C4-2B (cell line): ENCODE measurements around the gene TP73.
"Not testable (repeated sequence)": the region's sequence is repeated elsewhere in the genome, so short reads cannot be mapped to it uniquely, and the experiment has no call there.

ENCODE experiments used
- H3K27ac ChIP-seq: fragments of 450-650 bp; 2 replicates; pipeline ENCODE4 v1.5.1; 2017
- ZFX ChIP-seq: fragments of 450-650 bp; IDR thresholded peaks from 2 replicates; pipeline ENCODE4 v1.6.1; 2017
- TF ChIP-seq, protein P1 (sequence below): fragments of 450-650 bp; conservative IDR thresholded peaks from 2 replicates; pipeline ENCODE4 v1.5.1; 2017; ENCODE audit warnings: mild to moderate bottlenecking

TP73 gene

DNA sequence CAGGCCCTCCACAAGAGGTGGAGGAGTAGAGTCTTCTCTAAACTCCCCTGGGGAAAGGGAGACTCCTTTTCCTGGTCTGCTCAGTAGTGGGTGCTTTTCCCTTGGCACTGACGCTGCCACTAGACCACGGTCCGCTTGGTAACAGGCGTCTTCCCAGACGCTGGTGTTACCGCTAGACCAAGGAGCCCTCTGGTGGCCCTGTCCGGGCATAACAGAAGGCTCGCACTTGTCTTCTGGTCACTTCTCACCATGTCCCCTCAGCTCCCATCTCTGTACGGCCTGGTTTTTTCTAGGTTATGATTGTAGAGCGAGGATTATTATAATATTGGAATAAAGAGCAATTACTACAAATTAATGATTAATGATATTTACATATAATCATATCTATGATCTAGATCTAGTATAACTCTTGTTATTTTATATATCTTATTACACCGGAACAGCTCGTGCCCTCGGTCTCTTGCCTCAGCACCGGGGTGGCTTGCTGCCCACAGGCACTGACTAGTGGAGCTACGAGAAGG lies 31.1 kb upstream of the TP73 start:
- TF ChIP-seq, protein P1, sequence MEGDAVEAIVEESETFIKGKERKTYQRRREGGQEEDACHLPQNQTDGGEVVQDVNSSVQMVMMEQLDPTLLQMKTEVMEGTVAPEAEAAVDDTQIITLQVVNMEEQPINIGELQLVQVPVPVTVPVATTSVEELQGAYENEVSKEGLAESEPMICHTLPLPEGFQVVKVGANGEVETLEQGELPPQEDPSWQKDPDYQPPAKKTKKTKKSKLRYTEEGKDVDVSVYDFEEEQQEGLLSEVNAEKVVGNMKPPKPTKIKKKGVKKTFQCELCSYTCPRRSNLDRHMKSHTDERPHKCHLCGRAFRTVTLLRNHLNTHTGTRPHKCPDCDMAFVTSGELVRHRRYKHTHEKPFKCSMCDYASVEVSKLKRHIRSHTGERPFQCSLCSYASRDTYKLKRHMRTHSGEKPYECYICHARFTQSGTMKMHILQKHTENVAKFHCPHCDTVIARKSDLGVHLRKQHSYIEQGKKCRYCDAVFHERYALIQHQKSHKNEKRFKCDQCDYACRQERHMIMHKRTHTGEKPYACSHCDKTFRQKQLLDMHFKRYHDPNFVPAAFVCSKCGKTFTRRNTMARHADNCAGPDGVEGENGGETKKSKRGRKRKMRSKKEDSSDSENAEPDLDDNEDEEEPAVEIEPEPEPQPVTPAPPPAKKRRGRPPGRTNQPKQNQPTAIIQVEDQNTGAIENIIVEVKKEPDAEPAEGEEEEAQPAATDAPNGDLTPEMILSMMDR = peak; percentile 84
- H3K27ac ChIP-seq = not testable (repeated sequence)

GRCh38 chr1:3622102-3622501 lies 30.2 kb upstream of the TP73 start:
- H3K27ac ChIP-seq = not testable (repeated sequence)

DNA sequence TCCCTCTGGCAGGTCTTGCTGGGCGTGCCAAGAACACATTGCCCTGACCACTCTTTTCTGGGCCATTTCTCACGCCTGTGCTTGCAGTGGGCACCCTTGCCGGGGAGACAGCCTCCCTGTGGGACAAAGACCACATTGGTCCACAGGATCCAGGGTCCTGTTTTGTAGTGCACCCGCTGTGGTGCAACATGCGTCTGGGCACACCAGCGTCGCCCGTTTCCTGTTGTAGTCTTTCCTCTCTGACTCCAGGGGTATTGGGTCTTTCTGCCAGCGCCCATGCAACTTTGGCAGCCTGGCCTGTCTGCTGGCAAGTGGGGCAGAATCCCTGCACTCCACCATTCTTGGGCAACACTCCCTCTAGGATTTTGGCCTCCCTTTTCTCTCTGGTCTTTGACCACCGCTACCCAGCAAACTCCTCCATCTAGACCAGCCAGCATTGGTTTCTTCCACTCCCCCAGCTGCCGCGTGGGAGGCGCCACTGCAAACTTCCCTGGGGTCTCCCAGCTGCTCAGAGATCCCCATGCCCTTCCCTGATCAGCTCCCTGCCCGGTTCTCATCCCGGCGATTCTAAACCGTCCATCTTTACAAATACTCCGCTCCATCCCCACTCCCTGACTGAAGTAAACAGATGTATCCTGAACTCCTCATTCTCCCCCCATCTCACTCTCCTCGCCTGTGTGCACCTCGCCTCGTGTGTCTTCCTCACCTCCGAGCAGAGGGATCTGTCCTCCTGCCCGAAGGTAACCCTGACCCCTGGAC lies 28.7 kb upstream of the TP73 start:
- TF ChIP-seq, protein P1 = no peak
- no peak for TF ChIP-seq ZFX
- peak overlapping the region; percentile 51 for H3K27ac ChIP-seq

GRCh38 chr1:3624200-3625136 lies 27.8 kb upstream of the TP73 start, which contains the start of gene TPRG1L:
Gene TPRG1L, plus strand, starts transcription at chr1:3625015. Its CDS starts 58 bp downstream, at chr1:3625073.
- H3K27ac ChIP-seq = peak within 1 kb of the TSS; percentile 51

GRCh38 chr1:3625151-3625907 lies 27.0 kb upstream of the TP73 start:
- TF ChIP-seq ZFX = no peak
- TF ChIP-seq, protein P1 = no peak
- H3K27ac ChIP-seq = peak overlapping the region; percentile 51

More at GRCh38 chr1:3624200-3625136, 27.8 kb upstream of the TP73 start, which contains the start of gene TPRG1L:
- peak; percentile 41; the same call in 1 of the 2 replicates for TF ChIP-seq ZFX
- TF ChIP-seq, protein P1 = no peak

DNA sequence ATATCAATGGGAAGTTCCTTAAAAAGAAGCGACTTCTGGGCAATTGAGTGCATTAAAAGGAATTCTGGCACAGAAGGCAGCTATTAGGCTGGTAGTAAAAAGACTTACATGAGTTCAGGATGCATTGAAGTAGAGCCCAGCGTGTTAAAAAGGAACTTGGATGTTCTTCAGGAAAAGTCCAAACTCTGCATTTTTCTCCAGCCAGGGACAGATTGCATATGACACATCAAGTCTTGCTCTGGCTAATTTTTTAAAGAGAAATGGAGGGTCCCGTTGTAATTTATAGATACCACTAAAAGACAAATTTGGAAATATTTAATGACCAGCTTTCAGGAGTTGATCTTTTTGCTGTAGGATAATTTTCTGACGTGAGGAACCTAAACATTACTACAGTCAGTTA lies 26.3 kb upstream of the TP73 start:
- no peak overlapping the region for H3K27ac ChIP-seq

More for the DNA sequence above, 26.3 kb upstream of the TP73 start:
- TF ChIP-seq ZFX = no peak
- TF ChIP-seq, protein P1 = no peak
